Gastroesophageal sphincter (tissue), 3 donors: ENCODE measurements around the gene ANKRD13B.

Experiments
- CTCF ChIP-seq, 4 experiments: fragments of 200-600 bp in 2 of 4; fragments of 450-650 bp in 2 of 4; sonication (generic) in 1 of 4; IDR thresholded peaks; one replicate each; pipeline ENCODE4 v1.5.1; 2017 to 2019; ENCODE audit warnings: antibody characterized with exemption in 4 of 4, mild to moderate bottlenecking in 2 of 4, moderate library complexity in 2 of 4
- POLR2A ChIP-seq, 2 donors: fragments of 450-650 bp; IDR thresholded peaks; one replicate each; pipeline ENCODE4 v1.6.1; 2017; ENCODE audit warnings: antibody characterized with exemption in 2 of 2, mild to moderate bottlenecking in 2 of 2, moderate library complexity in 1 of 2
- POLR2AphosphoS5 ChIP-seq: sonication (generic); formaldehyde crosslinking; IDR thresholded peaks from one replicate; pipeline ENCODE4 v1.6.1; 2017; ENCODE audit warnings: antibody characterized with exemption

DNA sequence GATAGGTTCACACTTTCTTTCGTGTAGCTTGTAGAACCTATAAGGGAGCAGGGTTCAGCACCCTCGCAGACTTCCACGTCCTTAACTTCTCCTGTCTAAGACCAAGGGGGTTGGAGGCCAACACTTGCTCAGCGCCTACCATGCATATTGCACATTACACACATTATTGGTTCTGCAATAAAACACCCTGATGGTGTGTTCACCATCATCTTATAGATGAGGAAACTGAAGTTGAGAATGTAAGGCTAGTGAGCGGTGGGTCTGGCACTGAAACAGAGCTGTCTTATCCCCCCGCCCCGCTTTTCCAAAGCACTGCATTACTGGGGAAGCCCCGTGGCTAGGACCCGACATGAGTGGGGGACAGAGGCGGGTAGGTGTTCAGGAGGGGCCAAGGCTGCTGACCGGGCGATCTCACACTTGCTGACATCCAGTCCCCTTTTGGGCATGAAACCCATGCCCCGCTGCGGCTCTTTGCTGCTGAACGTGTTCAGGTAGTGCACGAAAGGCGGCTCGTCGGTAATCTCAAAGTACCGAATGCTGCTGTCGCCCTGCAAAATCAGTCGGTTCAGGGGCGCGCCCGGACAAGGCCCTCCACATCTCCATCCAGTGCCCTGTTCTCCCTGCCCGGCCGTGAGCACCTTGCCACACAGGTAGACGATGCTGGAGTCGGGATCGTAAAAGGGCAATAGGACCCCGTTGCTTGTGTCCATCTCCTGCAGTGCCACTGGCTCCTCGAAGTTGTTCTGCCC, 23.5 kb downstream of the ANKRD13B start:
- TF ChIP-seq CTCF (IDR thresholded peaks at IDR 0.05) = no peak
- TF ChIP-seq POLR2A (IDR thresholded peaks at IDR 0.05) = no peak
- no peak for TF ChIP-seq POLR2AphosphoS5
